K562 treated with DMSO at 1 percent for 24 hours (cell line): ENCODE measurements around the gene TDRD9. TPM values are rescaled to one million over a fixed set of nuclear protein-coding genes. Genes with fewer than 3 reads are reported as not detected.

Source experiments
- total RNA-seq: library from RNA; unstranded; fragments of 300-600 nt; gene quantifications from 2 replicates; pipeline ENCODE4 v1.2.3, GENCODE V29; 2022; ENCODE audit warnings: low read depth; ENCODE audit not compliant: insufficient read depth

The TDRD9 gene
- total RNA-seq = 0.22 TPM in 1 of 2 replicates, not detected in the other

DNA sequence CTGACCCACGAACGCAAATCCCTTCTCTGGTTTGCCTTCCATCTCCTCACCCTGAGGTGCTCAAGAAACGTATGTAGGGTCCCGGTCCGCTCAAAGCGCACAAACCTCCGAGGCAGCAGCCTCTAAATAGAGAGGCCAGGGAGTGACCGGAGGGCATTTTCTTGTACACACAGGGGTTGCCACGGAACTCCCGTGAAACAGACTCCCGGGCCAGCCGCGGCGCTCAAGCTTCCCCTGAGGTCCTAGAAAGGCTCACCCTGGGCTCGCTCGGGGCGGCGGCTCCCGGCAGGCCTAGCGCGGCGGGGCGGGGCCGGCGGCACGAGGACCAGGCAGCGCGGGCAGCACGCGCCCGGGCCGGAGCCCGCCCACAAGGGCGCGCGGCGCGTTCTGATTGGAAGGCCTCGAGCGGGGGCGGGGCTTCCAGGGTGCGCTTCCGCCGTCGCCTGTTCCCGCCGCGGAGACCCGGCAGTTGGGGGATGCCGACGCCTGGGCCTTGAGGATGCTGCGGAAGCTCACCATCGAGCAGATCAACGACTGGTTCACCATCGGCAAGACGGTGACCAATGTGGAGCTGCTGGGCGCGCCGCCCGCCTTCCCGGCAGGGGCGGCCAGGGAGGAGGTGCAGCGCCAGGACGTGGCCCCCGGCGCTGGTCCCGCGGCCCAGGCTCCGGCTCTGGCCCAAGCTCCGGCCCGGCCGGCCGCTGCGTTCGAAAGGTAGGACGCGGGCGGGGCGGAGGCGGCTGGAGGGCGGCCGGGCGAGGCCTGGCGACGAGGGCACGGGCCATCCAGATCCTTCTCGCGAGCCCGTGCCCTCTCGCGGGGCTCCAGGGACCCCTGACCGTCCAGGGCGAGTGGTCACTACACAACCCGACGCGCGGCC, at the start of gene TDRD9:
TSS of gene TDRD9 (plus strand) at position 446 of the 880 bp plus-strand sequence. CDS start at position 500, 54 bp downstream.

GRCh38 chr14:103941973-103942736, 13.9 kb downstream of the TDRD9 start, which contains the start of gene RD3L:
Gene RD3L (minus strand): TSS chr14:103942529. CDS start chr14:103941695, 834 bp downstream.

GRCh38 chr14:104085032-104085888, 157.0 kb downstream of the TDRD9 start, which contains the start of gene ASPG:
Gene ASPG (plus strand): TSS chr14:104085700. CDS start chr14:104085771, 71 bp downstream.

Other genes with a start within 250 kb of the TDRD9 start
- gene XRCC3, start 213.0 kb upstream of the TDRD9 start, total RNA-seq = 31.3 and 35.0 TPM in 2 replicates
- 18.9 and 19.4 TPM in 2 replicates for gene ZFYVE21, start 212.6 kb upstream of the TDRD9 start, total RNA-seq
- 2.3 and 2.4 TPM in 2 replicates for gene PPP1R13B, start 80.9 kb upstream of the TDRD9 start, total RNA-seq
- gene RD3L, start 14.1 kb downstream of the TDRD9 start, total RNA-seq = not detected in 2 replicates
- gene ASPG, start 157.2 kb downstream of the TDRD9 start, total RNA-seq = not detected in 2 replicates
- gene KIF26A, start 210.1 kb downstream of the TDRD9 start, total RNA-seq = 0.08 TPM in 1 of 2 replicates, not detected in the other